ENCODE results near the gene RASSF5. TPM values are rescaled to one million over a fixed set of nuclear protein-coding genes. Genes with fewer than 3 reads are reported as not detected.
A peak's percentile ranks its signal among the peaks of the same experiment; 100 is the strongest.

Gene RASSF5
- total and polyA plus RNA-seq, 2 of the 13 experiments (the other 11 are each of a cell fraction or from before 2014, with no cell fraction given) = 0.18 to 0.40 TPM

DNA sequence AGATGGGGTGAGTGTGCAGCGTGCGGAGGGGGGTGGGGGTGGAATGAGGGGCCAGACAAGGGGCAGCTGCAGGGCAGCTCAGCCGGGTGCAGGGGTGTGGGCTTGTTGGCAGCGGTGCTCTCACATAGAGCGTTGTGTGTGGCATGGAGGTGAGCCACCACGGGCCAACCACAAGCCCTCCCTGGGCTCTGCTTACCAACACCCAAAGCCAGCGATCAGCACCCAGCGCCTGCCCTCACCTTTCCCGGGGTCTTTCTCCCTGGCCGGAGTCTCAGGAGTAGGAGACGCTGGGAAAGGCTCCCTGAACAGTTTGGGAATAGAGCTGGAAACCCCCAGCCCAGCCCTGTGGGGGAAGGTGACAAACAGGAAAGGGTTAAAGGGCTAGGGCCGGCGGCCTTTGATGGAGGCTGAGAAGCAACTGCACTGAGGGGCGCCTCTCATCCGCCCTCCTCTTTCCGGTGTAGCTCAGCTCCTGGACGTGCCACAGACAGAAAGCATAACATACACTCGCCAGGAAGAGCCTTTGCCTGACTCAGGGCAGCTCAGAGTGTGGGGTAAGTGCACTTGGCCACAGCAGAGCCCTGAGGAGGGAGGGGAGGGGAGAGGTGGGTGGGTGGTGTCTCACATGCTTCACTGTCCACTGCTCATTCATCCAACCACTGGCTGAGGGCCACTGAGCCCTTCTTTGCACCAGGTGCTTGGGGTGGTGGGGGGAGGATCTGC is 36.5 kb upstream of the RASSF5 start (continued):
- TF ChIP-seq, protein P1, sequence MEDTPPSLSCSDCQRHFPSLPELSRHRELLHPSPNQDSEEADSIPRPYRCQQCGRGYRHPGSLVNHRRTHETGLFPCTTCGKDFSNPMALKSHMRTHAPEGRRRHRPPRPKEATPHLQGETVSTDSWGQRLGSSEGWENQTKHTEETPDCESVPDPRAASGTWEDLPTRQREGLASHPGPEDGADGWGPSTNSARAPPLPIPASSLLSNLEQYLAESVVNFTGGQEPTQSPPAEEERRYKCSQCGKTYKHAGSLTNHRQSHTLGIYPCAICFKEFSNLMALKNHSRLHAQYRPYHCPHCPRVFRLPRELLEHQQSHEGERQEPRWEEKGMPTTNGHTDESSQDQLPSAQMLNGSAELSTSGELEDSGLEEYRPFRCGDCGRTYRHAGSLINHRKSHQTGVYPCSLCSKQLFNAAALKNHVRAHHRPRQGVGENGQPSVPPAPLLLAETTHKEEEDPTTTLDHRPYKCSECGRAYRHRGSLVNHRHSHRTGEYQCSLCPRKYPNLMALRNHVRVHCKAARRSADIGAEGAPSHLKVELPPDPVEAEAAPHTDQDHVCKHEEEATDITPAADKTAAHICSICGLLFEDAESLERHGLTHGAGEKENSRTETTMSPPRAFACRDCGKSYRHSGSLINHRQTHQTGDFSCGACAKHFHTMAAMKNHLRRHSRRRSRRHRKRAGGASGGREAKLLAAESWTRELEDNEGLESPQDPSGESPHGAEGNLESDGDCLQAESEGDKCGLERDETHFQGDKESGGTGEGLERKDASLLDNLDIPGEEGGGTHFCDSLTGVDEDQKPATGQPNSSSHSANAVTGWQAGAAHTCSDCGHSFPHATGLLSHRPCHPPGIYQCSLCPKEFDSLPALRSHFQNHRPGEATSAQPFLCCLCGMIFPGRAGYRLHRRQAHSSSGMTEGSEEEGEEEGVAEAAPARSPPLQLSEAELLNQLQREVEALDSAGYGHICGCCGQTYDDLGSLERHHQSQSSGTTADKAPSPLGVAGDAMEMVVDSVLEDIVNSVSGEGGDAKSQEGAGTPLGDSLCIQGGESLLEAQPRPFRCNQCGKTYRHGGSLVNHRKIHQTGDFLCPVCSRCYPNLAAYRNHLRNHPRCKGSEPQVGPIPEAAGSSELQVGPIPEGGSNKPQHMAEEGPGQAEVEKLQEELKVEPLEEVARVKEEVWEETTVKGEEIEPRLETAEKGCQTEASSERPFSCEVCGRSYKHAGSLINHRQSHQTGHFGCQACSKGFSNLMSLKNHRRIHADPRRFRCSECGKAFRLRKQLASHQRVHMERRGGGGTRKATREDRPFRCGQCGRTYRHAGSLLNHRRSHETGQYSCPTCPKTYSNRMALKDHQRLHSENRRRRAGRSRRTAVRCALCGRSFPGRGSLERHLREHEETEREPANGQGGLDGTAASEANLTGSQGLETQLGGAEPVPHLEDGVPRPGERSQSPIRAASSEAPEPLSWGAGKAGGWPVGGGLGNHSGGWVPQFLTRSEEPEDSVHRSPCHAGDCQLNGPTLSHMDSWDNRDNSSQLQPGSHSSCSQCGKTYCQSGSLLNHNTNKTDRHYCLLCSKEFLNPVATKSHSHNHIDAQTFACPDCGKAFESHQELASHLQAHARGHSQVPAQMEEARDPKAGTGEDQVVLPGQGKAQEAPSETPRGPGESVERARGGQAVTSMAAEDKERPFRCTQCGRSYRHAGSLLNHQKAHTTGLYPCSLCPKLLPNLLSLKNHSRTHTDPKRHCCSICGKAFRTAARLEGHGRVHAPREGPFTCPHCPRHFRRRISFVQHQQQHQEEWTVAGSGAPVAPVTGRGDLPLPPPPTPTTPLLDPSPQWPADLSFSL (CRISPR knock-in tag; IDR thresholded peaks at IDR 0.05) = no peak
- TF ChIP-seq TGIF2 (CRISPR knock-in tag; IDR thresholded peaks at IDR 0.05) = 0 out of 2 replicates have a peak, but pooled peaks have one; percentile 34
- TF ChIP-seq, protein P2, sequence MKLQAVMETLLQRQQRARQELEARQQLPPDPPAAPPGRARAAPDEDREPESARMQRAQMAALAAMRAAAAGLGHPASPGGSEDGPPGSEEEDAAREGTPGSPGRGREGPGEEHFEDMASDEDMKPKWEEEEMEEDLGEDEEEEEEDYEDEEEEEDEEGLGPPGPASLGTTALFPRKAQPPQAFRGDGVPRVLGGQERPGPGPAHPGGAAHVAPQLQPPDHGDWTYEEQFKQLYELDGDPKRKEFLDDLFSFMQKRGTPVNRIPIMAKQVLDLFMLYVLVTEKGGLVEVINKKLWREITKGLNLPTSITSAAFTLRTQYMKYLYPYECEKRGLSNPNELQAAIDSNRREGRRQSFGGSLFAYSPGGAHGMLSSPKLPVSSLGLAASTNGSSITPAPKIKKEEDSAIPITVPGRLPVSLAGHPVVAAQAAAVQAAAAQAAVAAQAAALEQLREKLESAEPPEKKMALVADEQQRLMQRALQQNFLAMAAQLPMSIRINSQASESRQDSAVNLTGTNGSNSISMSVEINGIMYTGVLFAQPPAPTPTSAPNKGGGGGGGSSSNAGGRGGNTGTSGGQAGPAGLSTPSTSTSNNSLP (IDR thresholded peaks at IDR 0.05; ENCODE audit: low read depth, low read length) = no peak
- TF ChIP-seq ZFP82 (CRISPR knock-in tag; IDR thresholded peaks at IDR 0.05; ENCODE audit: borderline replicate concordance) = no peak
- TF ChIP-seq POLR2AphosphoS2 (IDR thresholded peaks at IDR 0.05; ENCODE audit: low read depth, low read length) = no peak
- 0 out of 2 replicates have a peak, but pooled peaks have one; percentile 11 for TF ChIP-seq SOX5 (CRISPR knock-in tag; IDR thresholded peaks at IDR 0.05; ENCODE audit: borderline replicate concordance)
- TF ChIP-seq, protein P3, sequence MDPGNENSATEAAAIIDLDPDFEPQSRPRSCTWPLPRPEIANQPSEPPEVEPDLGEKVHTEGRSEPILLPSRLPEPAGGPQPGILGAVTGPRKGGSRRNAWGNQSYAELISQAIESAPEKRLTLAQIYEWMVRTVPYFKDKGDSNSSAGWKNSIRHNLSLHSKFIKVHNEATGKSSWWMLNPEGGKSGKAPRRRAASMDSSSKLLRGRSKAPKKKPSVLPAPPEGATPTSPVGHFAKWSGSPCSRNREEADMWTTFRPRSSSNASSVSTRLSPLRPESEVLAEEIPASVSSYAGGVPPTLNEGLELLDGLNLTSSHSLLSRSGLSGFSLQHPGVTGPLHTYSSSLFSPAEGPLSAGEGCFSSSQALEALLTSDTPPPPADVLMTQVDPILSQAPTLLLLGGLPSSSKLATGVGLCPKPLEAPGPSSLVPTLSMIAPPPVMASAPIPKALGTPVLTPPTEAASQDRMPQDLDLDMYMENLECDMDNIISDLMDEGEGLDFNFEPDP (CRISPR knock-in tag; conservative IDR thresholded peaks at IDR 0.05) = no peak
- TF ChIP-seq, protein P4, sequence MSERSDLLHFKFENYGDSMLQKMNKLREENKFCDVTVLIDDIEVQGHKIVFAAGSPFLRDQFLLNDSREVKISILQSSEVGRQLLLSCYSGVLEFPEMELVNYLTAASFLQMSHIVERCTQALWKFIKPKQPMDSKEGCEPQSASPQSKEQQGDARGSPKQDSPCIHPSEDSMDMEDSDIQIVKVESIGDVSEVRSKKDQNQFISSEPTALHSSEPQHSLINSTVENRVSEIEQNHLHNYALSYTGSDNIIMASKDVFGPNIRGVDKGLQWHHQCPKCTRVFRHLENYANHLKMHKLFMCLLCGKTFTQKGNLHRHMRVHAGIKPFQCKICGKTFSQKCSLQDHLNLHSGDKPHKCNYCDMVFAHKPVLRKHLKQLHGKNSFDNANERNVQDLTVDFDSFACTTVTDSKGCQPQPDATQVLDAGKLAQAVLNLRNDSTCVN (CRISPR knock-in tag; IDR thresholded peaks at IDR 0.05; ENCODE audit: borderline replicate concordance) = no peak
- TF ChIP-seq CREM (IDR thresholded peaks at IDR 0.05) = no peak
- TF ChIP-seq CREM (CRISPR knock-in tag; IDR thresholded peaks at IDR 0.05) = no peak
- TF ChIP-seq, protein P5, sequence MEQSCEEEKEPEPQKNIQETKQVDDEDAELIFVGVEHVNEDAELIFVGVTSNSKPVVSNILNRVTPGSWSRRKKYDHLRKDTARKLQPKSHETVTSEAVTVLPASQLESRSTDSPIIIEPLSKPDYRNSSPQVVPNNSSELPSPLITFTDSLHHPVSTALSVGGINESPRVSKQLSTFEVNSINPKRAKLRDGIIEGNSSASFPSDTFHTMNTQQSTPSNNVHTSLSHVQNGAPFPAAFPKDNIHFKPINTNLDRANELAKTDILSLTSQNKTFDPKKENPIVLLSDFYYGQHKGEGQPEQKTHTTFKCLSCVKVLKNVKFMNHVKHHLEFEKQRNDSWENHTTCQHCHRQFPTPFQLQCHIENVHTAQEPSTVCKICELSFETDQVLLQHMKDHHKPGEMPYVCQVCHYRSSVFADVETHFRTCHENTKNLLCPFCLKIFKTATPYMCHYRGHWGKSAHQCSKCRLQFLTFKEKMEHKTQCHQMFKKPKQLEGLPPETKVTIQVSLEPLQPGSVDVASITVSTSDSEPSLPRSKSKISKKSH (CRISPR knock-in tag; IDR thresholded peaks at IDR 0.05; ENCODE audit: borderline replicate concordance) = no peak
- TF ChIP-seq SMYD3 (CRISPR knock-in tag; IDR thresholded peaks at IDR 0.05) = no peak
- TF ChIP-seq HMG20A (CRISPR knock-in tag; IDR thresholded peaks at IDR 0.05; ENCODE audit: borderline replicate concordance) = no peak
- TF ChIP-seq ATRX (CRISPR knock-in tag; IDR thresholded peaks at IDR 0.05; ENCODE audit: borderline replicate concordance) = no peak
- no peak for TF ChIP-seq MED8 (CRISPR knock-in tag; IDR thresholded peaks at IDR 0.05; ENCODE audit: insufficient replicate concordance)
- no peak for TF ChIP-seq KLF9 (CRISPR knock-in tag; IDR thresholded peaks at IDR 0.05; ENCODE audit: low read depth)
- no peak for TF ChIP-seq NFE2L2 (IDR thresholded peaks at IDR 0.05; ENCODE audit: low read length)
- TF ChIP-seq ZNF83 (CRISPR knock-in tag; IDR thresholded peaks at IDR 0.05; ENCODE audit: borderline replicate concordance) = no peak
